Common myeloid progenitor, CD34-positive (primary cell): ENCODE results near the gene CACNB4.

Experiments
- CTCF ChIA-PET: fragments of 350-600 bp; sonication (Branson Sonifier 250); formaldehyde crosslinking; loops from one replicate; lab custom pipeline; 2021; ENCODE audit warnings: antibody characterized with exemption; lab: Charles Lee
- POLR2A ChIA-PET: fragments of 350-600 bp; sonication (Branson Sonifier 250); formaldehyde crosslinking; loops from one replicate; lab custom pipeline; 2021; ENCODE audit warnings: antibody characterized with exemption; lab: Charles Lee
- DNase-seq, 3 donors: peaks; one replicate each; pipeline versions ENCODE4 v3.0.0 to v3.0.0-alpha.2; 2013
- H3K27ac ChIP-seq, 2 experiments: 1 replicate in 1 of 2; 2 replicates in 1 of 2; pipeline ENCODE4 v1.7.0; 2013; ENCODE audit warnings: inconsistent platforms in 2 of 2, low read length in 2 of 2, mild to moderate bottlenecking in 2 of 2, low read depth in 1 of 2, moderate library complexity in 1 of 2; ENCODE audit not compliant: severe bottlenecking in 2 of 2, insufficient read depth in 1 of 2, poor library complexity in 1 of 2
- H3K27me3 ChIP-seq, 5 experiments: replicated peaks in 2 of 5; 1 replicate in 3 of 5; 2 replicates in 2 of 5; pipeline versions ENCODE4 v1.6.1 to v1.7.0; 2013; ENCODE audit warnings: low read length in 4 of 5, mild to moderate bottlenecking in 2 of 5, moderate library complexity in 2 of 5, inconsistent platforms in 1 of 5; ENCODE audit not compliant: insufficient read depth in 5 of 5, control insufficient read depth in 4 of 5
- H3K36me3 ChIP-seq, 4 experiments: 1 replicate in 2 of 4; 2 replicates in 2 of 4; pipeline versions ENCODE4 v1.6.1 to v1.7.0; 2013; ENCODE audit warnings: low read length in 3 of 4, control low read depth in 1 of 4, mild to moderate bottlenecking in 1 of 4; ENCODE audit not compliant: control insufficient read depth in 4 of 4, insufficient read depth in 4 of 4
- H3K4me1 ChIP-seq, 4 experiments: 1 replicate in 3 of 4; 2 replicates in 1 of 4; pipeline versions ENCODE4 v1.6.1 to v1.7.1; 2013; ENCODE audit warnings: low read length in 3 of 4, mild to moderate bottlenecking in 3 of 4, control low read depth in 1 of 4, inconsistent platforms in 1 of 4, moderate library complexity in 1 of 4; ENCODE audit not compliant: control insufficient read depth in 4 of 4, insufficient read depth in 4 of 4; ENCODE audit errors: control extremely low read depth in 1 of 4
- H3K4me3 ChIP-seq, 7 experiments: 1 replicate in 4 of 7; 2 replicates in 3 of 7; pipeline versions ENCODE4 v1.5.1 to v1.7.0; 2013; ENCODE audit warnings: mild to moderate bottlenecking in 7 of 7, low read length in 6 of 7, moderate library complexity in 6 of 7, inconsistent platforms in 2 of 7, low read depth in 2 of 7, control low read depth in 1 of 7; ENCODE audit not compliant: insufficient read depth in 4 of 7, control insufficient read depth in 1 of 7; ENCODE audit errors: extremely low read depth in 1 of 7
- H3K9me3 ChIP-seq, 5 experiments: 1 replicate in 4 of 5; 2 replicates in 1 of 5; pipeline versions ENCODE4 v1.6.1 to v1.7.1; 2013; ENCODE audit warnings: low read length in 4 of 5, mild to moderate bottlenecking in 2 of 5, inconsistent platforms in 1 of 5, low read depth in 1 of 5, moderate library complexity in 1 of 5; ENCODE audit not compliant: control insufficient read depth in 4 of 5, insufficient read depth in 2 of 5; ENCODE audit errors: control extremely low read depth in 1 of 5
- WGBS: methylation state at CpG from one replicate; pipeline ENCODE4 v1.1.5; 2013; ENCODE audit not compliant: insufficient coverage; 5-methylcytosine and 5-hydroxymethylcytosine counted together

The CACNB4 gene

GRCh38 chr2:151973901-151974199, 125.0 kb downstream of the CACNB4 start:
- WGBS: 66% methylated on average over 3 of the region's 8 CpGs
- ChIA-PET CTCF (interaction anchor here (1.5 kb wide), 1 partner anchor 26 kb away, joined by 3 read pairs; no protein-coding TSS in a partner anchor), POLR2A (no interaction called here)
- Histone ChIP-seq H3K27me3 (no peaks in the 10 kb centered on the region), H3K9me3 (no peaks in the 10 kb centered on the region), H3K4me1 (peaks cover 0 to 4% (median 0%) of the 10 kb centered on the region in 4 experiments), H3K27ac (no peak overlapping the region), H3K36me3 (no peaks in the 10 kb centered on the region), H3K4me3 (no peak overlapping the region)
- peak in 2 of 3 donors; percentile 32 to 45 for DNase-seq

GRCh38 chr2:151973013-151973900, 125.6 kb downstream of the CACNB4 start:
- H3K4me3 ChIP-seq: no peak overlapping the region
- POLR2A ChIA-PET: no interaction called here
- H3K27ac ChIP-seq: no peak overlapping the region
- peaks cover 0 to 4% (median 0%) of the 10 kb centered on the region in 4 experiments for H3K4me1 ChIP-seq
- CTCF ChIA-PET: interaction anchor here (1.4 to 1.5 kb wide), 2 partner anchors 23 to 25 kb away, joined by 3 read pairs; no protein-coding TSS in a partner anchor
- no peaks in the 10 kb centered on the region for H3K9me3 ChIP-seq
- 94% methylated on average over 4 of the region's 8 CpGs for WGBS
- no peak for DNase-seq
- H3K27me3 ChIP-seq: no peaks in the 10 kb centered on the region
- H3K36me3 ChIP-seq: no peaks in the 10 kb centered on the region

DNA sequence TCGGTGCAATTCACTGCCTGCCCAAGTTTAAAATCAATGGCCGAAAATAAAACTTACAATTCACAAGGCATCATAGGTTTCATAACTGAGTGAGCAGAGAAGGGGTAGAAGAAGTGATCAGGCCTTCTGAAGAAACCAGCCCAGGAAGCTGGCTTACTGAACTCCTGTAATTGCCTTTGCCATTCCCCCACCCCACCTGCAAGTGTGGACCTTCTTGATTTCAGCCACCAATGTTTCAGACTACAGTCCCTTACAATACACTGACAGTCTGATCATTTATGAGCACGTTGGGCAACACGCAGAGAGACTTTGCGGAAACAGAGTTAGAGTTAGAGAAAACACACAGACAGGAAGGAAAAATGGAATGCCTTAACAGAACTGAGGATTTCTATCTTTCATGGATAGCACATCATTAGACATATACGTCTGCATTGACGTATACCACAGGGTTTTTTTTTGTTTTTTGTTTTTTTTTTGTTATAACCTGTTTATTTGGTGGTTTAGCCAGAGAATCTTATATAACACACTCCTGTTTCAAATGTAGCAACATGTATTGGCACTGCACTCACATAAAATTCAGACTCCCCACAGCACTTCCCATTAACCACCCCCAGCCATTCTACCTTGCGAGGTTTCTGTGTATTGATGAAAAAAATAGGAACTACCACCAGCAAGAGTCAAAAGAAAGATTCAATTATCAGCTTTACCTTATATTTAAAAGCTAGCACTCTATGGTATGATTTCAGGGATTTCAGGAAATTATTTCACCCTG, 126.4 kb downstream of the CACNB4 start:
- ChIA-PET POLR2A (no interaction called here), CTCF (interaction anchor here (0.6 to 1.4 kb wide), 2 partner anchors 24 to 179 kb away, joined by 3 to 4 read pairs; no protein-coding TSS in a partner anchor)
- H3K36me3 ChIP-seq: no peaks in the 10 kb centered on the region
- no peaks in the 10 kb centered on the region for H3K9me3 ChIP-seq
- H3K27ac ChIP-seq: no peak overlapping the region
- H3K4me1 ChIP-seq: peaks cover 0 to 4% (median 0%) of the 10 kb centered on the region in 4 experiments
- no peaks in the 10 kb centered on the region for H3K27me3 ChIP-seq
- WGBS: 100% methylated on average over 6 of the region's 8 CpGs
- no peak overlapping the region for H3K4me3 ChIP-seq
- DNase-seq: no peak

DNA sequence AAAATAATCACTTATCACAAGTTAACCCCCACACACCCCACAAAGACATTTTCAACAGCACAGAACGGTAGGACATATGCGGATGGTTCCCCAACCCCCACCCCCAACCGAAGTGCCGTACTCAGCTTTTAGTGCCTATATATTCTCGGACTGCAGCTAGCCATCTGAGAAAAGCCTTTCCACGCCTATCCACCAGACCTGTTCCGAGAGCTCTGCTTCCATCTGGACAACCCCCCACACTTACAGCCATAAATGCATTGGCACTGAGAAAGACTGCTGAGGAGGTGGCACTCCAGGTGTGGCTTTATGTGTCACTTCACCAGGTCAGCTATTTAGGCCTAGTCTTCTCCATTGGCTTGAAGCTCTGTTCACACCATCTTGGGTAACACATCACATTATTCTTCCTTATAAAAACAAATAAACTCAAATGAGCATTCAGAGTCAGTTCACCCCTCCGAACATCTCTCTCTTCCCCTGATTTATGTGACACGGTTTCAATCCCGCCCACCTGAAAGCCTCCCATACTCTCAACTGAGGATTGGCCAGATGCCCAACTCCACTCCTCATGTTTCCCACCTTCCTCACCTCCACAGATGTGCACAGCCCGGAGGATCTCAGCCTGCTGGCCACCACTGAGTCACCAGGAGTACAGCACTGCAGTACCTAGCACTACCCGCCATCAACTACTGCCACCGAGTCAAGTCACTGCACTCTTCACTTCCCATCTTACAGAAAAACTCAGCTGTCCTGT, 127.4 kb downstream of the CACNB4 start:
- WGBS: 98% methylated on average over 11 of the region's 13 CpGs

DNA sequence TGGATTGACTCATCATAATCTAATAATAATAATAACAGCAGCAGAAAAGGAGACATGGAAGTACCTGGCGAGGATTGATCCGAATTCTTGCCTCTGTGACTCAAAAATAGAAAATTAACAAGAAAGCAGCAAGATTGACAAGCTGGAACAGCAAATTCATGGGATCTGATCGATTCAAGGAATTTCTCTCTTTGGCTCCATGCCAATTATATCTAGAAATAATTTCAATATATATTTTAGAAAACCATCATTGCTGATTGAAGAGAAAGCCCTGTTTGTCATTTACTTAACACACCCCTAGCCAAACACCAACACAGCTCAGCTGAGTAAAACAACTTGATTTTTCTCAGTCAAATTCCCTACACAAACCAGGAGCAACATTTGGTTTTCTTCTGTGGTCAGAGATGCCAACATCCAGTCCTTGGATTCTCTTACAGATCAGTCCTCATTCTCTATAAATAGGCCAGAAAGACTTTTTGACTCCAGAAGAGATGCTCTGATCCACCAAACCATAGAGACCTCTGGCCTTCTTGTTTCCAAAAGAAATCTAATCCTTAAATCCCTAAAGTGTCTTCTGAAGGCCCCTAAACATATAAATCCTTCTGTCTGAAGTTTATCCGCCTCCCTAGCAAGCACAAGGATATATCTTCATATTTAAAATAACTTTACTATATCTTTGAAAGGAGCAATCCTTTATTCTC, 129.9 kb downstream of the CACNB4 start:
- H3K27me3 ChIP-seq: no peaks in the 10 kb centered on the region
- H3K4me3 ChIP-seq: no peak overlapping the region
- no peaks in the 10 kb centered on the region for H3K9me3 ChIP-seq
- no peak overlapping the region for H3K27ac ChIP-seq
- CTCF ChIA-PET: no interaction called here
- H3K36me3 ChIP-seq: no peaks in the 10 kb centered on the region
- no peak for DNase-seq
- WGBS: 100% methylated on average over 2 of the region's 4 CpGs
- POLR2A ChIA-PET: no interaction called here
- peaks cover 0 to 4% (median 0%) of the 10 kb centered on the region in 4 experiments for H3K4me1 ChIP-seq

More for the DNA sequence above, 127.4 kb downstream of the CACNB4 start:
- Histone ChIP-seq H3K4me3 (no peak overlapping the region), H3K4me1 (peaks cover 0 to 4% (median 0%) of the 10 kb centered on the region in 4 experiments), H3K27me3 (no peaks in the 10 kb centered on the region), H3K27ac (no peak overlapping the region), H3K9me3 (no peaks in the 10 kb centered on the region), H3K36me3 (no peaks in the 10 kb centered on the region)
- ChIA-PET POLR2A (no interaction called here), CTCF (interaction anchor here (0.6 to 1.7 kb wide), 7 partner anchors 13 to 180 kb away, joined by 3 to 4 read pairs (median 4); no protein-coding TSS in a partner anchor)
- no peak for DNase-seq

- no peak overlapping the region for H3K27ac ChIP-seq
- no peaks in the 10 kb centered on the region for H3K36me3 ChIP-seq
- H3K27me3 ChIP-seq: no peaks in the 10 kb centered on the region
- no peaks in the 10 kb centered on the region for H3K4me1 ChIP-seq
- ChIA-PET POLR2A (no interaction called here), CTCF (interaction anchor here (0.8 kb wide), 1 partner anchor 31 kb away, joined by 4 read pairs; no protein-coding TSS in a partner anchor)
- DNase-seq: no peak
- 98% methylated on average over 5 of the region's 11 CpGs for whole genome bisulfite sequencing
- no peak overlapping the region for H3K4me3 ChIP-seq
- H3K9me3 ChIP-seq: no peaks in the 10 kb centered on the region
These were observed 130.8 kb downstream of the CACNB4 start for GRCh38 chr2:151967829-151968722.
